Measurements from ENCODE around the gene MKS1.

Gene MKS1

DNA sequence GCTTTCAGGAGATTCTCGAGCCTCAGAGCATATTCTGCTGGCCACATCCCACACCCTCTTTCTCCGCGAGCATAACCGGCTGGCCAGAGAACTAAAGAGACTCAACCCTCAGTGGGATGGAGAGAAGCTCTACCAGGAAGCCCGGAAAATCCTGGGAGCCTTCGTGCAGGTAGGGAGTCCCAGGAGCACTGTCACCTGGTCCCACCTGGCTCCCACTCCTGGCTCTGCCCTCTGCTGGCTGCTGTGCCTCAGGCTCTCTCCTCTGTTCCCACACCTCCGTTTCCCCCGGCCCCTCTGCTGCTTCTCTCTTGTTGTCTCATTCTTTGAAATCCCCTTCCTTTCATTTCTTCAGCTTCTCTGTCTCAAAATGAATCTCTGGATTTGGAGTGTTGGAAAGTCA is 35.7 kb upstream of the MKS1 start:
- TF ChIP-seq, protein P1, sequence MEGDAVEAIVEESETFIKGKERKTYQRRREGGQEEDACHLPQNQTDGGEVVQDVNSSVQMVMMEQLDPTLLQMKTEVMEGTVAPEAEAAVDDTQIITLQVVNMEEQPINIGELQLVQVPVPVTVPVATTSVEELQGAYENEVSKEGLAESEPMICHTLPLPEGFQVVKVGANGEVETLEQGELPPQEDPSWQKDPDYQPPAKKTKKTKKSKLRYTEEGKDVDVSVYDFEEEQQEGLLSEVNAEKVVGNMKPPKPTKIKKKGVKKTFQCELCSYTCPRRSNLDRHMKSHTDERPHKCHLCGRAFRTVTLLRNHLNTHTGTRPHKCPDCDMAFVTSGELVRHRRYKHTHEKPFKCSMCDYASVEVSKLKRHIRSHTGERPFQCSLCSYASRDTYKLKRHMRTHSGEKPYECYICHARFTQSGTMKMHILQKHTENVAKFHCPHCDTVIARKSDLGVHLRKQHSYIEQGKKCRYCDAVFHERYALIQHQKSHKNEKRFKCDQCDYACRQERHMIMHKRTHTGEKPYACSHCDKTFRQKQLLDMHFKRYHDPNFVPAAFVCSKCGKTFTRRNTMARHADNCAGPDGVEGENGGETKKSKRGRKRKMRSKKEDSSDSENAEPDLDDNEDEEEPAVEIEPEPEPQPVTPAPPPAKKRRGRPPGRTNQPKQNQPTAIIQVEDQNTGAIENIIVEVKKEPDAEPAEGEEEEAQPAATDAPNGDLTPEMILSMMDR (conservative IDR thresholded peaks at IDR 0.05; ENCODE audit: low read depth, low read length): no peak
- Histone ChIP-seq H2AFZ (ENCODE audit: low read depth) (no peak overlapping the region), H3K27me3 (ENCODE audit: insufficient read depth, low read depth) (no peaks in the 10 kb centered on the region), H3K27ac (no peak overlapping the region), H3K9ac (no peak overlapping the region), H3K4me3 (IDR thresholded peaks at IDR 0.05; ENCODE audit: insufficient read depth, low read depth, low read length) (no peak overlapping the region), H3K4me2 (no peak overlapping the region), H3K36me3 (ENCODE audit: insufficient read depth) (no peaks in the 10 kb centered on the region), H3K79me2 (ENCODE audit: insufficient read depth, low read depth) (no peaks in the 10 kb centered on the region), H3K4me1 (ENCODE audit: low read depth, poor library complexity, severe bottlenecking) (peaks cover 2% of the 10 kb centered on the region), H4K20me1 (ENCODE audit: insufficient read depth) (no peaks in the 10 kb centered on the region)

DNA sequence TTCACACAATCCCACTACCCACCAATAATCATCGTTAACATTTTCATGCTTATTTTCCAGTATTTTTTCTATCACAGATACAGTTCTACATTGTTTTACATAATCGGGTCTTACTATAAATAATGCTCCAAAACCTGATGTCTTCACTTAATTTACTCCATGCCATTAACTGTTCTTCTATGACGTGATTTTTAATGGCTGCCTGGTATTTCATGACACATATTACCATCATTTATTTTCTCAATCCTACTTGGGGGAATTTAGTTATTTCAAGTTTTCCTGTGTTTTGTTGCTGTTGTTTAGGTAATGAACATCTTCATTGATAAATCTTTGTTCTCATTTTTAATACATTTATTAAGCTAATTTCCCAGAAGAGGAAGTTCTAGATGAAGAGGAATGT is 34.0 kb upstream of the MKS1 start:
- Histone ChIP-seq H3K4me3 (IDR thresholded peaks at IDR 0.05; ENCODE audit: insufficient read depth, low read depth, low read length) (no peak overlapping the region), H3K27me3 (ENCODE audit: insufficient read depth, low read depth) (no peaks in the 10 kb centered on the region), H4K20me1 (ENCODE audit: insufficient read depth) (no peaks in the 10 kb centered on the region), H3K79me2 (ENCODE audit: insufficient read depth, low read depth) (no peaks in the 10 kb centered on the region), H2AFZ (ENCODE audit: low read depth) (no peak overlapping the region), H3K9ac (no peak overlapping the region), H3K27ac (no peak overlapping the region), H3K4me2 (no peak overlapping the region), H3K4me1 (ENCODE audit: low read depth, poor library complexity, severe bottlenecking) (peaks cover 8% of the 10 kb centered on the region), H3K36me3 (ENCODE audit: insufficient read depth) (no peaks in the 10 kb centered on the region)
- TF ChIP-seq, protein P1 (conservative IDR thresholded peaks at IDR 0.05; ENCODE audit: low read depth, low read length): no peak

DNA sequence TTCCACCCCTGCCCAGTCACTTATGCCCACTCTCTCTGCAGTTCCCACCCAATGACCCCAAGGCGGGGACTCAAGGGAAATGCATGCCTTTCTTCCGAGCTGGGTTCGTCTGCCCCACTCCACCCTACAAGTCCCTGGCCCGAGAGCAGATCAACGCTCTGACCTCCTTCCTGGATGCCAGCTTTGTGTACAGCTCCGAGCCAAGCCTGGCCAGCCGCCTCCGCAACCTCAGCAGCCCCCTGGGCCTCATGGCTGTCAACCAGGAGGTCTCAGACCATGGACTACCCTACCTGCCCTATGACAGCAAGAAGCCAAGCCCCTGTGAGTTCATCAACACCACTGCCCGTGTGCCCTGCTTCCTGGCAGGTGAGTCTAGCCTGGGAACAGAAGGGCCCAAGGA is 33.1 kb upstream of the MKS1 start:
- Histone ChIP-seq H3K27me3 (ENCODE audit: insufficient read depth, low read depth) (no peaks in the 10 kb centered on the region), H3K4me1 (ENCODE audit: low read depth, poor library complexity, severe bottlenecking) (peaks cover 8% of the 10 kb centered on the region)

DNA sequence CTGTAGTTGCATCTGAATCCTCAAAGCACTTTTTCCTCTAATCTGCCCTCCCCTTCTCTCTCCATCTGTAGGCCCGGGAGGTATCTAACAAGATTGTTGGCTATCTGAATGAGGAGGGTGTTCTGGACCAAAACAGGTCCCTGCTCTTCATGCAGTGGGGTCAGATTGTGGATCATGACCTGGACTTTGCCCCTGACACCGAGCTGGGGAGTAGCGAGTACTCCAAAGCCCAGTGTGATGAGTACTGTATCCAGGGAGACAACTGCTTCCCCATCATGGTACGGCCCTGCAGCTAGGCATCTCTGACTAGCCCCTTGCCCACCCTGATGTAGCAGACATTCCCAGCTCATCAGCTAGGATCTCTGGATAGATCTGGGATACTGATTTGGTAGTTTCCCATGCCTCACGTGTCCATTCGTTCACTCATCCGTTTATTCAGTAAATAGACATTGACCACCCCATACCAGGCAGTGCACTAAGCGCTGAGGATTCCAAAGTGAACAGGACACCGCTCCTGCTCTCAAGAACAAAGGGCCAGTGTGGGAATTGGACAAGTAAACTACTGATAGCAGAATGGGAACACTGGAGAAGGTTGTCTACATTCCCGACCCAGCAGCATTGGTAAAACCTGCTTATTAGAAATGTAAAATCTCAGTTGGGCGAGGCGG is 31.4 kb upstream of the MKS1 start:
- H3K36me3 ChIP-seq (ENCODE audit: insufficient read depth): no peaks in the 10 kb centered on the region
- peaks cover 8% of the 10 kb centered on the region for H3K4me1 ChIP-seq (ENCODE audit: low read depth, poor library complexity, severe bottlenecking)
- H3K9ac ChIP-seq: no peak overlapping the region; the same call in 1 of the 2 replicates
- TF ChIP-seq, protein P1 (conservative IDR thresholded peaks at IDR 0.05; ENCODE audit: low read depth, low read length): no peak
- no peak overlapping the region for H3K4me3 ChIP-seq (IDR thresholded peaks at IDR 0.05; ENCODE audit: insufficient read depth, low read depth, low read length)
- H3K27ac ChIP-seq: no peak overlapping the region
- no peaks in the 10 kb centered on the region for H4K20me1 ChIP-seq (ENCODE audit: insufficient read depth)
- peaks cover 8% of the 10 kb centered on the region; the same call in 1 of the 2 replicates for H3K27me3 ChIP-seq (ENCODE audit: insufficient read depth, low read depth)
- no peak overlapping the region; the same call in 1 of the 2 replicates for H3K4me2 ChIP-seq
- no peaks in the 10 kb centered on the region for H3K79me2 ChIP-seq (ENCODE audit: insufficient read depth, low read depth)
- peak overlapping the region; percentile 100 for H2AFZ ChIP-seq (ENCODE audit: low read depth)

More for the DNA sequence above, 33.1 kb upstream of the MKS1 start:
- no peaks in the 10 kb centered on the region for H3K36me3 ChIP-seq (ENCODE audit: insufficient read depth)
- no peaks in the 10 kb centered on the region for H4K20me1 ChIP-seq (ENCODE audit: insufficient read depth)
- TF ChIP-seq, protein P1 (conservative IDR thresholded peaks at IDR 0.05; ENCODE audit: low read depth, low read length): no peak
- H2AFZ ChIP-seq (ENCODE audit: low read depth): no peak overlapping the region
- H3K9ac ChIP-seq: no peak overlapping the region
- H3K4me3 ChIP-seq (IDR thresholded peaks at IDR 0.05; ENCODE audit: insufficient read depth, low read depth, low read length): no peak overlapping the region
- H3K27ac ChIP-seq: no peak overlapping the region
- no peaks in the 10 kb centered on the region for H3K79me2 ChIP-seq (ENCODE audit: insufficient read depth, low read depth)
- no peak overlapping the region for H3K4me2 ChIP-seq

Data from KMS-11 (cell line).